Mesendoderm (in vitro differentiated cells): ENCODE data around the gene RFK.

ENCODE experiments used
- DNase-seq: peaks from one replicate; pipeline ENCODE4 v3.0.0; 2013
- H2AK5ac ChIP-seq: 2 replicates; pipeline ENCODE4 v1.6.1; 2013; ENCODE audit warnings: low read length, inconsistent platforms
- H2BK120ac ChIP-seq: 2 replicates; pipeline ENCODE4 v1.6.1; 2013; ENCODE audit warnings: low read depth, mild to moderate bottlenecking, low read length, moderate library complexity, mixed read lengths
- H2BK15ac ChIP-seq: replicated peaks from 2 replicates; pipeline ENCODE4 v1.6.1; 2013; ENCODE audit warnings: low read depth, mild to moderate bottlenecking, moderate library complexity
- H2BK5ac ChIP-seq: 2 replicates; pipeline ENCODE4 v1.6.1; 2013; ENCODE audit warnings: low read length, inconsistent platforms
- H3K18ac ChIP-seq: 2 replicates; pipeline ENCODE4 v1.6.1; 2013; ENCODE audit warnings: mild to moderate bottlenecking, low read length, mixed read lengths
- H3K23ac ChIP-seq: one replicate; pipeline ENCODE4 v1.6.1; 2013; ENCODE audit warnings: low read length
- H3K27ac ChIP-seq: 2 replicates; pipeline ENCODE4 v1.5.1; 2013; ENCODE audit warnings: low read depth, mild to moderate bottlenecking, inconsistent platforms, low read length, moderate library complexity
- H3K27me3 ChIP-seq: 2 replicates; pipeline ENCODE4 v1.6.1; 2013; ENCODE audit warnings: low read length, control low read depth, mild to moderate bottlenecking, inconsistent platforms; ENCODE audit not compliant: insufficient read depth, poor library complexity
- H3K36me3 ChIP-seq: 2 replicates; pipeline ENCODE4 v1.6.1; 2013; ENCODE audit warnings: low read length, inconsistent platforms; ENCODE audit not compliant: control insufficient read depth, insufficient read depth
- H3K4ac ChIP-seq: one replicate; pipeline ENCODE4 v1.6.1; 2013; ENCODE audit warnings: low read depth, mild to moderate bottlenecking, low read length, moderate library complexity
- H3K4me1 ChIP-seq: 2 replicates; pipeline ENCODE4 v1.6.1; 2013; ENCODE audit warnings: low read depth, low read length, inconsistent platforms; ENCODE audit not compliant: control insufficient read depth
- H3K4me2 ChIP-seq: 2 replicates; pipeline ENCODE4 v1.6.1; 2013; ENCODE audit warnings: low read length
- H3K4me3 ChIP-seq: 2 replicates; pipeline ENCODE4 v1.5.1; 2013; ENCODE audit warnings: mild to moderate bottlenecking, low read length
- H3K56ac ChIP-seq: one replicate; pipeline ENCODE4 v1.6.1; 2013; ENCODE audit warnings: low read length
- H3K79me1 ChIP-seq: 2 replicates; pipeline ENCODE4 v1.6.1; 2013; ENCODE audit warnings: low read length, inconsistent platforms
- H3K79me2 ChIP-seq: 2 replicates; pipeline ENCODE4 v1.6.1; 2013; ENCODE audit warnings: mild to moderate bottlenecking, low read length; ENCODE audit not compliant: control insufficient read depth, insufficient read depth
- H3K9ac ChIP-seq: 2 replicates; pipeline ENCODE4 v1.6.1; 2013; ENCODE audit warnings: low read length, inconsistent platforms
- H4K5ac ChIP-seq: one replicate; pipeline ENCODE4 v1.6.1; 2013; ENCODE audit warnings: low read length
- H4K8ac ChIP-seq: one replicate; pipeline ENCODE4 v1.6.1; 2013; ENCODE audit warnings: low read depth, mild to moderate bottlenecking, control low read depth, low read length, moderate library complexity
- WGBS: extraction: QIAGEN DNeasy Blood & Tissue Kit; methylation state at CpG from one replicate; pipeline ENCODE4 v1.1.7; 2013; ENCODE audit warnings: low lambda C conversion rate, missing lambda C conversion rate; ENCODE audit not compliant: insufficient coverage; ENCODE audit errors: extremely low coverage; 5-methylcytosine and 5-hydroxymethylcytosine counted together

Gene RFK

DNA sequence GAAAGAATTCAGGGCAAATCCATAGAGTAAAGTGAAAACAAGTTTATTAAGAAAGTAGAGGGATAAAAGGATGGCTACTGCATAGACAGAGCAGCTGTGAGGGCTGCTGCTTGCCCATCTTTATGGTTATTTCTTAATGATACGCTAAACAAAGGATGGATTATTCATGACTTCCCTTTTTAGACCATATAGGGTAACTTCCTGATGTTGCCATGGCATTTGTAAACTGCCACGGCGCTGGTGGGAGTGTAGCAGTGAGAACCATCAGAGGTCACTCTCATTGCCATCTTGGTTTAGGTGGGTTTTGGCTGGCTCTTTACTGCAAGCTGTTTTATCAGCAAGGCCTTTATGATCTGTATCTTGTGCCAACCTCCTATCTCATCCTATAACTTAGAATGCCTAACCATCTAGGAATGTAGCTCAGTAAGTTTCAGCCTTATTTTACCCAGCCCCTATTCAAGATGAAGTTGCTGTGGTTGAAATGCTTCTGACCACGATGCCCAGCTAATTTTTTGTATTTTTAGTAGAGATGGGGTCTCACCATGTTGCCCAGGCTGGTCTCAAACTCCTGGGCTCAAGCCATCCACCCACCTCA lies 42.1 kb downstream of the RFK start:
- Histone ChIP-seq H2BK5ac (no peak overlapping the region), H3K27ac (no peak overlapping the region), H3K4ac (no peak overlapping the region), H3K4me1 (no peaks in the 10 kb centered on the region), H3K18ac (no peak overlapping the region), H3K79me1 (no peaks in the 10 kb centered on the region), H3K56ac (no peak overlapping the region), H3K4me2 (no peak overlapping the region), H2BK120ac (no peak overlapping the region), H3K79me2 (no peaks in the 10 kb centered on the region), H2AK5ac (no peak overlapping the region), H3K4me3 (no peak overlapping the region), H4K8ac (no peak overlapping the region), H3K9ac (no peak overlapping the region), H4K5ac (no peak overlapping the region), H3K36me3 (no peaks in the 10 kb centered on the region), H2BK15ac (no peak overlapping the region), H3K27me3 (no peaks in the 10 kb centered on the region), H3K23ac (no peak overlapping the region)
- no peak for DNase-seq
- no CpG with 5 or more reads among the region's 4 CpGs for WGBS

DNA sequence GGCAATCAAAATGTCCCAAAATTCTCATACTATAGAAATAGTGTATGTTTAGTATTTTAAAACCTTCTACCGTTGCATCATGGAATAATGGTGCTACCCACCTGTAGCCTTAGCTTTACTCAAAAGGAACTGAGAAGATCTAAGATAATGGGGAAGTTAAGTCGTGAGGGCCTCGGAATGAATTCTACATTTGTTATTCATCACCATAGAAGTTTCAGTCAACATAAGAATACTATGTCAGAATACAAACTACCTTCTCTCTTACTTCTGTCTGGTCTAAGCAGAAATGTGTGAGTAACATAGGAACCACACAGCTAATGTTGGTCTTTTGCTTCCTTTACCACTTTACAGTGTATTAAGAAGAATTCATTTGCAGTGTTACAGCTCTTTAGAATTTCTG lies 43.2 kb downstream of the RFK start:
- no peak overlapping the region for H2BK120ac ChIP-seq
- H2BK5ac ChIP-seq, result no peak overlapping the region
- H2BK15ac ChIP-seq, result no peak overlapping the region
- H3K4me3 ChIP-seq, result no peak overlapping the region
- H3K27me3 ChIP-seq, result no peaks in the 10 kb centered on the region
- no peak overlapping the region for H3K23ac ChIP-seq
- WGBS, result no CpG with 5 or more reads among the region's 3 CpGs
- H3K36me3 ChIP-seq, result no peaks in the 10 kb centered on the region
- no peak overlapping the region for H3K56ac ChIP-seq
- H3K4me2 ChIP-seq, result no peak overlapping the region
- H2AK5ac ChIP-seq, result no peak overlapping the region
- DNase-seq, result no peak
- no peak overlapping the region for H4K8ac ChIP-seq
- H3K18ac ChIP-seq, result no peak overlapping the region
- H3K4ac ChIP-seq, result no peak overlapping the region
- H3K27ac ChIP-seq, result no peak overlapping the region
- no peak overlapping the region for H4K5ac ChIP-seq
- H3K9ac ChIP-seq, result no peak overlapping the region
- H3K79me2 ChIP-seq, result no peaks in the 10 kb centered on the region
- no peaks in the 10 kb centered on the region for H3K4me1 ChIP-seq
- H3K79me1 ChIP-seq, result no peaks in the 10 kb centered on the region

DNA sequence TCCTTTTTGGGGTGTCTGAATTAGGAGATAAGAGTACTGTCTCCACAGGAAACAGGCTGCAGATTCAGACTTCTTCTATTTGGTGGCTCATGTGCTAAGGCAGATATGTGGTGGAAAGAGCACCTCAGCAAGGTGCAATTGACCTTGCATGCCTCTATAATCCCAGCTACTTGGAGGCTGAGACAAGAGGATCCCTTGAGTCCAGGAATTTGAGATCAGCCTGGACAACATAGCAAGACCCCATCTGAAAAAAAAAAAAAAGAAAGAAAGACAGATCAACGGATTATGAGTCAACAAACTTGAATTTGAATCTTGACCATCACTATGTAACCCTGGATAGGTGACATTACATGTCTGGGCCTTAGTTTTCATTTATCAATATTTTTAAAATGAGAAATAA lies 44.4 kb downstream of the RFK start:
- WGBS, result no CpG with 5 or more reads among the region's 1 CpG
- Histone ChIP-seq H3K56ac (no peak overlapping the region), H3K4me1 (no peaks in the 10 kb centered on the region), H3K79me2 (no peaks in the 10 kb centered on the region), H4K8ac (no peak overlapping the region), H2BK5ac (no peak overlapping the region), H3K4me2 (no peak overlapping the region), H3K18ac (no peak overlapping the region), H3K4me3 (no peak overlapping the region), H3K23ac (no peak overlapping the region), H2BK120ac (no peak overlapping the region), H3K36me3 (no peaks in the 10 kb centered on the region), H2BK15ac (no peak overlapping the region), H4K5ac (no peak overlapping the region), H3K27ac (no peak overlapping the region), H3K27me3 (no peaks in the 10 kb centered on the region), H3K4ac (no peak overlapping the region), H3K9ac (no peak overlapping the region), H3K79me1 (no peaks in the 10 kb centered on the region), H2AK5ac (no peak overlapping the region)
- no peak for DNase-seq

DNA sequence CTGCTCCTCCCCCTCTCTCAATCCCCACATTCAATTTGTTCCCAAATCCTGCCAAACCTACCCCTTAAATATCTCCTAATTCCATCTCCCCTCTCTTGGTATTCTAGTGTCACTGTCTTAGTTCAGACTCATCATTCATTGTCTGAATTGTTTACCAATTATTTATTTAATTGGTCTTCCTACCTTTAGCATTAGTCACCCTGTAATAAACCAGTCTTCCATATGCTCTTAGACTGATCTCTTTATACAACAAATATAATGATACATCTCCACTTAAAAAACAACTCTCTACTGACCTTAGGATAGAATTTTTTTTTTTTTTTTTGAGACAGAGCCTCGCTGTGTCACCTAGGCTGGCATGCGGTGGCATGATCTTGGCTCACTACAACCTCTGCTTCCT lies 51.4 kb downstream of the RFK start:
- H3K23ac ChIP-seq, result no peak overlapping the region
- no peak overlapping the region for H3K4me3 ChIP-seq
- H3K4ac ChIP-seq, result no peak overlapping the region
- no peak for DNase-seq
- no peak overlapping the region for H4K8ac ChIP-seq
- H2BK15ac ChIP-seq, result no peak overlapping the region
- WGBS, result no CpG with 5 or more reads among the region's 2 CpGs
- no peak overlapping the region for H4K5ac ChIP-seq
- H2BK5ac ChIP-seq, result no peak overlapping the region
- no peak overlapping the region for H2BK120ac ChIP-seq
- H3K79me1 ChIP-seq, result no peaks in the 10 kb centered on the region
- no peak overlapping the region for H3K27ac ChIP-seq
- H2AK5ac ChIP-seq, result no peak overlapping the region
- H3K79me2 ChIP-seq, result no peaks in the 10 kb centered on the region
- H3K9ac ChIP-seq, result no peak overlapping the region
- H3K18ac ChIP-seq, result no peak overlapping the region
- no peak overlapping the region for H3K4me2 ChIP-seq
- H3K36me3 ChIP-seq, result no peaks in the 10 kb centered on the region
- H3K4me1 ChIP-seq, result no peaks in the 10 kb centered on the region
- no peaks in the 10 kb centered on the region for H3K27me3 ChIP-seq
- H3K56ac ChIP-seq, result no peak overlapping the region

DNA sequence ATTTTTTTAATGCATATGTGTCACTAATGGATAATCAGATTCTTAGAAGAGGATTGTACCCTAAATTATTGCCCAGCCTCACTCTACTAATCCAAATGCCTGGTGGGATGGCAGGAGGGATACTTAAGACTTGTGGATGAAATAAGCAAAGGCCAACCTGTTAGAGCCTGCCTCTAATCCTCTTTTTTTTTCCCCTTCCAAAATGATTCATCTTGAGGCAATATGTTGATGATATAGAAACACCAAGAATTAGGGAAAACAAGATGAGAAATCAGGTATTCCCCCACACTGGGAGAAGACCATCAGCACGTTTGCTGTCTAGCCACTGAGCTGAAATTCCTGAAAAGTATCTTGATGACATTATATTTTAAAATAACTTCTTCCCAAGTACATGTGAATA lies 52.0 kb downstream of the RFK start:
- no peak overlapping the region for H4K8ac ChIP-seq
- H2BK120ac ChIP-seq, result no peak overlapping the region
- H3K27ac ChIP-seq, result no peak overlapping the region
- no peak overlapping the region for H3K18ac ChIP-seq
- H3K23ac ChIP-seq, result no peak overlapping the region
- H4K5ac ChIP-seq, result no peak overlapping the region
- H3K79me1 ChIP-seq, result no peaks in the 10 kb centered on the region
- H3K9ac ChIP-seq, result no peak overlapping the region
- no peak overlapping the region for H2AK5ac ChIP-seq
- no peak overlapping the region for H3K4me2 ChIP-seq
- no peak overlapping the region for H2BK5ac ChIP-seq
- no peaks in the 10 kb centered on the region for H3K4me1 ChIP-seq
- no peaks in the 10 kb centered on the region for H3K79me2 ChIP-seq
- H2BK15ac ChIP-seq, result no peak overlapping the region
- H3K36me3 ChIP-seq, result no peaks in the 10 kb centered on the region
- DNase-seq, result no peak
- H3K4me3 ChIP-seq, result no peak overlapping the region
- H3K27me3 ChIP-seq, result no peaks in the 10 kb centered on the region
- H3K4ac ChIP-seq, result no peak overlapping the region
- H3K56ac ChIP-seq, result no peak overlapping the region
- no CpG with 5 or more reads among the region's 1 CpG for WGBS

DNA sequence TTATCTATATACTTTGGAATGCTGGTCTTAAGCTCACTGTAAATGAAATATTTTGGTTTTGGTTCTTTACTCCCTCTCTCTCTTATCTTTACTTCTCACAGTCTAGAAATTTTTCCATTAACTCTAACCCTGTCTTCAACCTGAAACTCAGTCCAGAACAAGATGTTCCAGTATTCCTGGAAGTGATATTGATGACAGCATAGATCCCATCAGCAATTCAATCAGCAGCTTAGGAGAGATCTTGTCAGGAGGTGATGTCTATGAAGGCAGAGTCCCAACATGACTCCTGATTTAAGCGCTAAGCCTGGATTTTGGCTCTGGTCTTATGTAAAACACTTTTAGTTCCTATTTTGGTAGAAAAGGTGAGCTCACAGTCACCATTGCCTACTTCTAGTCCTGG lies 52.6 kb downstream of the RFK start:
- Histone ChIP-seq H3K4me3 (no peak overlapping the region), H3K4ac (no peak overlapping the region), H3K56ac (no peak overlapping the region), H2BK120ac (no peak overlapping the region), H2BK5ac (no peak overlapping the region), H3K4me1 (no peaks in the 10 kb centered on the region), H2AK5ac (no peak overlapping the region), H2BK15ac (no peak overlapping the region), H3K36me3 (no peaks in the 10 kb centered on the region), H3K23ac (no peak overlapping the region), H3K18ac (no peak overlapping the region), H4K5ac (no peak overlapping the region), H3K27me3 (no peaks in the 10 kb centered on the region), H3K79me1 (no peaks in the 10 kb centered on the region), H3K9ac (no peak overlapping the region), H3K27ac (no peak overlapping the region), H3K4me2 (no peak overlapping the region), H3K79me2 (no peaks in the 10 kb centered on the region), H4K8ac (no peak overlapping the region)
- no CpG with 5 or more reads among the region's 1 CpG for WGBS
- DNase-seq, result no peak
